GM12878 (cell line): Measurements from ENCODE around the gene GBX1. TPM values are rescaled to one million over a fixed set of nuclear protein-coding genes. Genes with fewer than 3 reads are reported as not detected.

Experiments
- CHD2 ChIP-seq: IDR thresholded peaks from 2 replicates; pipeline ENCODE4 v1.6.1; 2011; ENCODE audit warnings: low read depth, low read length, improper control_type of control experiment, borderline replicate concordance
- KLF5 ChIP-seq: fragments of 450-650 bp; IDR thresholded peaks from 2 replicates; pipeline ENCODE4 v1.6.1; 2014; ENCODE audit warnings: mild to moderate bottlenecking; ENCODE audit not compliant: partially characterized antibody
- NRF1 ChIP-seq: conservative IDR thresholded peaks from 2 replicates; pipeline ENCODE4 v1.6.1; 2011; ENCODE audit warnings: mild to moderate bottlenecking, low read depth, low read length, improper control_type of control experiment
- POLR2AphosphoS5 ChIP-seq: IDR thresholded peaks from 2 replicates; pipeline ENCODE4 v1.6.1; 2011; ENCODE audit warnings: mild to moderate bottlenecking, low read length, inconsistent platforms
- RBBP5 ChIP-seq: fragments of 200-600 bp; sonication (generic); conservative IDR thresholded peaks from 2 replicates; pipeline ENCODE4 v1.6.1; 2016
- STAT1 ChIP-seq: fragments of 450-650 bp; conservative IDR thresholded peaks from 2 replicates; pipeline ENCODE4 v1.6.1; 2014; ENCODE audit warnings: antibody characterized with exemption, mild to moderate bottlenecking
- TBL1XR1 ChIP-seq: IDR thresholded peaks from 2 replicates; pipeline ENCODE4 v1.6.1; 2012; ENCODE audit warnings: low read depth, low read length, improper control_type of control experiment
- polyA plus RNA-seq, 11 experiments: library from polyadenylated mRNA; depleted of rRNA in 4 of 11; unstranded in 6 of 11; stranded (reverse) in 5 of 11; fragments of >200 nt; fragmentation: Nextera tagmentation in 4 of 11; fragmentation: Illumina TruSeq in 1 of 11; extraction: Ambion mirVana in 4 of 11; extraction: Trizol in 1 of 11; gene quantifications; 1 replicate in 1 of 11; 2 replicates in 10 of 11; pipeline versions ENCODE4 v1.2.1 to v1.2.3, GENCODE V29; 2011 to 2016; ENCODE audit warnings: inconsistent platforms in 2 of 11, missing spikeins in 2 of 11, low read depth in 1 of 11
- total RNA-seq, 4 experiments: library from RNA; depleted of rRNA in 3 of 4; stranded (reverse); fragments of >200 nt in 3 of 4; fragmentation: Illumina TruSeq in 1 of 4; extraction: Trizol in 1 of 4; gene quantifications; 2 replicates each; pipeline versions ENCODE4 v1.2.1 to v1.2.3, GENCODE V29; 2013 to 2021
- TF ChIP-seq, protein P1 (sequence below): fragments of 450-650 bp; IDR thresholded peaks from 2 replicates; pipeline ENCODE4 v1.6.1; 2017; ENCODE audit warnings: mild to moderate bottlenecking, moderate library complexity

GBX1 gene
- total and polyA plus RNA-seq, 10 of the 15 experiments (the other 5 are each of a cell fraction or from before 2014, with no cell fraction given), result not detected

DNA sequence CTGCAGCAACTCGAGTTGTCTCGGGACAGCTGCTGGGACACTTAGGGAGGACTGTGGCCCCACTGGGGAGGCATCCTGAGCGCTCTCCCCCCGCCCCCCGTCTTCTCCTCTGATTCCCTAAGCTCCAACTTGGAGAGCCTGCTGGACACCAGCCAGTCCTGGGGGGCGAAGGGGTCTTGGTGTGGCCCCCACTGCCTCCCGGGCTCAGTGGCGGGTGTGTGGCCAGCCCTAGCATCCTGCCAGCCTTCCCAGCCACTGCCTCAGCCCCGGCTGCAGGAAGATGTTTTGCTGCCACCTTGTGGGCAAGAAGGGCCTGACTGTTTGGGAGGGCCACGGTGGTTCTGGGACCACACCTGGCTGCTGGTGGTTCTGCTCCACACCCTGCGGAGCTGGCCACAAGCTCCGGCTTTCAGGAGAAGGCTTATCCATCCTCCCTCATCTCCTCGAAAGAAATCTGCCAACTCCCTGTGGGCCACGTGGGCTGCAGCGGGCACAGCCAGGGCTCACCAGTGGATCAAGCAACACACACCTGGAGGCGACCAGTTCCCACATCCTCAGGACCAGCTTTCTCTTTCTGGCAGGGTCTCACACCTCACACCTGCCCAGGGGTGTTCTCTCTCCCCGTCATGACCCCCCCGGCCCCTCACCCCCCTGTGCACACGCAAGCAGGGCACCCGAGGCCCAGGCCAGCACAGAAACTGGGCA, 56.4 kb downstream of the GBX1 start (continued):
- TF ChIP-seq, protein P1, sequence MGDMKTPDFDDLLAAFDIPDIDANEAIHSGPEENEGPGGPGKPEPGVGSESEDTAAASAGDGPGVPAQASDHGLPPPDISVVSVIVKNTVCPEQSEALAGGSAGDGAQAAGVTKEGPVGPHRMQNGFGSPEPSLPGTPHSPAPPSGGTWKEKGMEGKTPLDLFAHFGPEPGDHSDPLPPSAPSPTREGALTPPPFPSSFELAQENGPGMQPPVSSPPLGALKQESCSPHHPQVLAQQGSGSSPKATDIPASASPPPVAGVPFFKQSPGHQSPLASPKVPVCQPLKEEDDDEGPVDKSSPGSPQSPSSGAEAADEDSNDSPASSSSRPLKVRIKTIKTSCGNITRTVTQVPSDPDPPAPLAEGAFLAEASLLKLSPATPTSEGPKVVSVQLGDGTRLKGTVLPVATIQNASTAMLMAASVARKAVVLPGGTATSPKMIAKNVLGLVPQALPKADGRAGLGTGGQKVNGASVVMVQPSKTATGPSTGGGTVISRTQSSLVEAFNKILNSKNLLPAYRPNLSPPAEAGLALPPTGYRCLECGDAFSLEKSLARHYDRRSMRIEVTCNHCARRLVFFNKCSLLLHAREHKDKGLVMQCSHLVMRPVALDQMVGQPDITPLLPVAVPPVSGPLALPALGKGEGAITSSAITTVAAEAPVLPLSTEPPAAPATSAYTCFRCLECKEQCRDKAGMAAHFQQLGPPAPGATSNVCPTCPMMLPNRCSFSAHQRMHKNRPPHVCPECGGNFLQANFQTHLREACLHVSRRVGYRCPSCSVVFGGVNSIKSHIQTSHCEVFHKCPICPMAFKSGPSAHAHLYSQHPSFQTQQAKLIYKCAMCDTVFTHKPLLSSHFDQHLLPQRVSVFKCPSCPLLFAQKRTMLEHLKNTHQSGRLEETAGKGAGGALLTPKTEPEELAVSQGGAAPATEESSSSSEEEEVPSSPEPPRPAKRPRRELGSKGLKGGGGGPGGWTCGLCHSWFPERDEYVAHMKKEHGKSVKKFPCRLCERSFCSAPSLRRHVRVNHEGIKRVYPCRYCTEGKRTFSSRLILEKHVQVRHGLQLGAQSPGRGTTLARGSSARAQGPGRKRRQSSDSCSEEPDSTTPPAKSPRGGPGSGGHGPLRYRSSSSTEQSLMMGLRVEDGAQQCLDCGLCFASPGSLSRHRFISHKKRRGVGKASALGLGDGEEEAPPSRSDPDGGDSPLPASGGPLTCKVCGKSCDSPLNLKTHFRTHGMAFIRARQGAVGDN, result no peak
- no peak for TF ChIP-seq RBBP5
- TF ChIP-seq NRF1, result no peak
- no peak for TF ChIP-seq STAT1
- no peak for TF ChIP-seq CHD2
- no peak for TF ChIP-seq KLF5
- no peak for TF ChIP-seq TBL1XR1
- no peak for TF ChIP-seq POLR2AphosphoS5
